H1 (cell line): ENCODE results near the gene NABP2. TPM values are rescaled to one million over a fixed set of nuclear protein-coding genes. Genes with fewer than 3 reads are reported as not detected.

Experiments
- CTCF ChIA-PET: fragments of 300-600 bp; sonication (Branson Sonifier 250); formaldehyde crosslinking; loops from one replicate; lab custom pipeline; 2021; ENCODE audit not compliant: partially characterized antibody; lab: Charles Lee
- POLR2A ChIA-PET: fragments of 300-600 bp; sonication (Branson Sonifier 250); formaldehyde crosslinking; loops from one replicate; lab custom pipeline; 2021; ENCODE audit warnings: inconsistent platforms; ENCODE audit not compliant: partially characterized antibody; lab: Charles Lee
- DNase-seq, 2 experiments: peaks; one replicate each; pipeline versions ENCODE4 v3.0.0 to v3.0.0-alpha.2; 2010 to 2022; ENCODE audit warnings: low spot score in 2 of 2, low read depth in 1 of 2, mixed read lengths in 1 of 2
- FAIRE-seq: peaks from 2 replicates; lab custom pipeline; 2011; peaks lifted over from hg19 to GRCh38; lab: Jason Lieb, UNC
- H2AFZ ChIP-seq: 2 replicates; pipeline ENCODE4 v1.8.1; 2012; ENCODE audit warnings: low read length, inconsistent platforms
- H2AK5ac ChIP-seq: 2 replicates; pipeline ENCODE4 v1.6.1; 2013; ENCODE audit warnings: low read depth, low read length
- H2BK120ac ChIP-seq: replicated peaks from 2 replicates; pipeline ENCODE3; 2013; ENCODE audit warnings: low read depth, low read length, inconsistent platforms
- H2BK12ac ChIP-seq: 2 replicates; pipeline ENCODE4 v1.6.1; 2013; ENCODE audit warnings: low read depth, low read length
- H2BK15ac ChIP-seq: 2 replicates; pipeline ENCODE4 v1.6.1; 2013; ENCODE audit warnings: low read length
- H2BK20ac ChIP-seq: 2 replicates; pipeline ENCODE4 v1.6.1; 2013; ENCODE audit warnings: low read length
- H2BK5ac ChIP-seq: 2 replicates; pipeline ENCODE4 v1.6.1; 2013; ENCODE audit warnings: low read depth, low read length
- H3K14ac ChIP-seq: 2 replicates; pipeline ENCODE4 v1.6.1; 2013; ENCODE audit warnings: inconsistent platforms; ENCODE audit not compliant: insufficient read length
- H3K18ac ChIP-seq: 2 replicates; pipeline ENCODE4 v1.6.1; 2013; ENCODE audit warnings: low read length; ENCODE audit errors: extremely low read depth
- H3K23ac ChIP-seq: 2 replicates; pipeline ENCODE4 v1.6.1; 2013; ENCODE audit warnings: inconsistent platforms; ENCODE audit not compliant: insufficient read length
- H3K23me2 ChIP-seq: 2 replicates; pipeline ENCODE4 v1.6.1; 2013; ENCODE audit warnings: low read depth, low read length
- H3K27ac ChIP-seq: 2 replicates; pipeline ENCODE4 v1.6.1; 2011; ENCODE audit warnings: low read depth, low read length, inconsistent platforms
- H3K27me3 ChIP-seq, 4 experiments: replicated peaks in 1 of 4; 1 replicate in 1 of 4; 2 replicates in 3 of 4; pipeline versions ENCODE4 v1.6.1 to v1.8.1; 2011 to 2013; ENCODE audit warnings: low read length in 3 of 4, mild to moderate bottlenecking in 3 of 4, inconsistent platforms in 2 of 4, mixed read lengths in 2 of 4, moderate library complexity in 1 of 4; ENCODE audit not compliant: control insufficient read depth in 3 of 4, insufficient read depth in 3 of 4; ENCODE audit errors: extremely low read depth in 1 of 4
- H3K36me3 ChIP-seq, 4 experiments: 2 replicates each; pipeline versions ENCODE4 v1.6.1 to v1.8.1; 2011 to 2013; ENCODE audit warnings: mild to moderate bottlenecking in 4 of 4, low read length in 3 of 4, moderate library complexity in 2 of 4, control low read depth in 1 of 4, inconsistent platforms in 1 of 4; ENCODE audit not compliant: insufficient read depth in 4 of 4, control insufficient read depth in 2 of 4
- H3K4ac ChIP-seq: replicated peaks from 2 replicates; pipeline ENCODE3; 2013; ENCODE audit warnings: low read length, low read depth, mixed read lengths, inconsistent platforms; ENCODE audit not compliant: insufficient read length
- H3K4me1 ChIP-seq, 4 experiments: replicated peaks in 1 of 4; 1 replicate in 1 of 4; 2 replicates in 3 of 4; pipeline versions ENCODE4 v1.6.1 to v1.8.1; 2011 to 2013; ENCODE audit warnings: low read length in 3 of 4, inconsistent platforms in 2 of 4, mixed read lengths in 1 of 4; ENCODE audit not compliant: insufficient read depth in 4 of 4, control insufficient read depth in 3 of 4
- H3K4me2 ChIP-seq, 2 experiments: 2 replicates each; pipeline versions ENCODE4 v1.6.1 to v1.8.1; 2011 to 2013; ENCODE audit warnings: low read depth in 2 of 2, low read length in 2 of 2, control low read depth in 1 of 2, inconsistent platforms in 1 of 2, mild to moderate bottlenecking in 1 of 2; ENCODE audit not compliant: insufficient read depth in 1 of 2
- H3K4me3 ChIP-seq, 4 experiments: fragments of 200-600, 300-600 bp in 1 of 4; sonication (generic), shearing (Covaris generic), sonication (Bioruptor Twin) in 1 of 4; 2 replicates each; pipeline versions ENCODE4 v1.5.1 to v1.8.1; 2011 to 2016; ENCODE audit warnings: low read length in 4 of 4, low read depth in 3 of 4, control low read depth in 2 of 4, inconsistent platforms in 2 of 4, mild to moderate bottlenecking in 2 of 4, mixed read lengths in 1 of 4, moderate library complexity in 1 of 4; ENCODE audit not compliant: insufficient read depth in 2 of 4; ENCODE audit errors: extremely low read depth in 1 of 4
- H3K56ac ChIP-seq: replicated peaks from 2 replicates; pipeline ENCODE3; 2013; ENCODE audit warnings: low read depth, mild to moderate bottlenecking, mixed read lengths, low read length, inconsistent platforms; ENCODE audit not compliant: insufficient read length
- H3K79me1 ChIP-seq: 2 replicates; pipeline ENCODE4 v1.6.1; 2013; ENCODE audit warnings: low read depth, low read length, control low read depth
- H3K79me2 ChIP-seq, 2 experiments: 2 replicates each; pipeline versions ENCODE4 v1.6.1 to v1.8.1; 2012 to 2013; ENCODE audit warnings: low read length in 2 of 2, mild to moderate bottlenecking in 2 of 2, inconsistent platforms in 1 of 2; ENCODE audit not compliant: insufficient read depth in 2 of 2, control insufficient read depth in 1 of 2
- H3K9ac ChIP-seq, 4 experiments: replicated peaks in 1 of 4; 1 replicate in 1 of 4; 2 replicates in 3 of 4; pipeline versions ENCODE4 v1.6.1 to v1.8.1; 2011 to 2013; ENCODE audit warnings: low read depth in 3 of 4, low read length in 3 of 4, control low read depth in 2 of 4, mild to moderate bottlenecking in 2 of 4, moderate library complexity in 2 of 4, inconsistent platforms in 1 of 4; ENCODE audit errors: extremely low read depth in 1 of 4
- H3K9me3 ChIP-seq, 2 experiments: 2 replicates each; pipeline versions ENCODE4 v1.6.1 to v1.8.1; 2012 to 2013; ENCODE audit warnings: mild to moderate bottlenecking in 2 of 2, moderate library complexity in 2 of 2, control low read depth in 1 of 2, inconsistent platforms in 1 of 2, low read depth in 1 of 2, low read length in 1 of 2, mixed read lengths in 1 of 2; ENCODE audit not compliant: insufficient read depth in 2 of 2
- H4K20me1 ChIP-seq, 2 experiments: replicated peaks in 1 of 2; 2 replicates each; pipeline versions ENCODE3 to v1.8.1; 2011 to 2013; ENCODE audit warnings: inconsistent platforms in 2 of 2, low read length in 2 of 2, mild to moderate bottlenecking in 1 of 2; ENCODE audit not compliant: insufficient read depth in 2 of 2, control insufficient read depth in 1 of 2
- H4K5ac ChIP-seq: 2 replicates; pipeline ENCODE4 v1.6.1; 2013; ENCODE audit warnings: low read length, low read depth, mixed read lengths, inconsistent platforms; ENCODE audit not compliant: insufficient read length
- H4K8ac ChIP-seq: 2 replicates; pipeline ENCODE4 v1.8.0; 2013; ENCODE audit warnings: mild to moderate bottlenecking, moderate library complexity, low read length, inconsistent platforms; ENCODE audit not compliant: insufficient read depth; ENCODE audit errors: extremely low read depth
- H4K91ac ChIP-seq: replicated peaks from 2 replicates; pipeline ENCODE3; 2013; ENCODE audit warnings: low read length, mixed read lengths, inconsistent platforms; ENCODE audit not compliant: insufficient read length
- CBX5 ChIP-seq: fragments of 300-800, 300-1000 bp; sonication (generic); IDR thresholded peaks from 2 replicates; pipeline ENCODE4 v1.7.1; 2016; ENCODE audit warnings: antibody characterized with exemption, low read length, low read depth
- KDM1A ChIP-seq: fragments of 200-600, 300-600 bp; sonication (generic); IDR thresholded peaks from 2 replicates; pipeline ENCODE4 v1.7.1; 2016; ENCODE audit warnings: mild to moderate bottlenecking, low read length, borderline replicate concordance
- SP1 ChIP-seq: IDR thresholded peaks from 2 replicates; pipeline ENCODE4 v1.6.1; 2011; ENCODE audit warnings: low read depth, low read length
- TBP ChIP-seq: IDR thresholded peaks from 2 replicates; pipeline ENCODE4 v1.6.1; 2011; ENCODE audit warnings: low read depth, low read length, improper control_type of control experiment
- TCF12 ChIP-seq: IDR thresholded peaks from 2 replicates; pipeline ENCODE4 v1.6.1; 2011; ENCODE audit warnings: low read depth, mild to moderate bottlenecking, low read length
- TEAD4 ChIP-seq: IDR thresholded peaks from 2 replicates; pipeline ENCODE4 v1.6.1; 2012; ENCODE audit warnings: low read depth, low read length, inconsistent platforms, mixed read lengths
- WGBS, 2 experiments: shearing (Covaris generic) in 1 of 2; methylation state at CpG; one replicate each; pipeline versions ENCODE4 v1.1.6 to v1.1.7; 2013 to 2015; ENCODE audit warnings: low lambda C conversion rate in 2 of 2, mixed read lengths in 2 of 2, inconsistent platforms in 1 of 2, low coverage in 1 of 2, missing lambda C conversion rate in 1 of 2; ENCODE audit not compliant: insufficient replicate concordance in 2 of 2, insufficient coverage in 1 of 2, insufficient read length in 1 of 2; ENCODE audit errors: extremely low coverage in 1 of 2, missing lambda C conversion rate in 1 of 2; 5-methylcytosine and 5-hydroxymethylcytosine counted together
- polyA plus RNA-seq, 7 experiments: library from polyadenylated mRNA; depleted of rRNA in 3 of 7; stranded (reverse) in 5 of 7; unstranded in 2 of 7; fragments of >200 nt in 5 of 7; fragments of 200-250 nt in 2 of 7; gene quantifications; 1 replicate in 5 of 7; 2 replicates in 1 of 7; 4 replicates in 1 of 7; pipeline versions ENCODE4 v1.2.1 to v1.2.3, GENCODE V29; 2011 to 2013; ENCODE audit warnings: missing spikeins in 2 of 7, mixed read lengths in 2 of 7
- total RNA-seq: library from RNA; stranded (reverse); fragmentation: NEBNext Ultra II Directional; extraction: Animal tissue kit (Norgen Biotek cat#: 25700); gene quantifications from 2 replicates; pipeline ENCODE4 v1.2.1, GENCODE V29; 2021
- TF ChIP-seq, protein P1 (sequence below), 3 experiments: IDR thresholded peaks; 1 replicate in 2 of 3; 2 replicates in 1 of 3; pipeline versions ENCODE4 v1.5.1 to v1.6.1; 2011; ENCODE audit warnings: low read length in 3 of 3, mild to moderate bottlenecking in 3 of 3, inconsistent platforms in 2 of 3, low read depth in 1 of 3, moderate library complexity in 1 of 3; ENCODE audit not compliant: insufficient read depth in 1 of 3; ENCODE audit errors: control extremely low read depth in 1 of 3

The NABP2 gene
- total and polyA plus RNA-seq, 2 of the 8 experiments (the other 6 are each of a cell fraction or from before 2014, with no cell fraction given) = 58.1 to 67.5 TPM

DNA sequence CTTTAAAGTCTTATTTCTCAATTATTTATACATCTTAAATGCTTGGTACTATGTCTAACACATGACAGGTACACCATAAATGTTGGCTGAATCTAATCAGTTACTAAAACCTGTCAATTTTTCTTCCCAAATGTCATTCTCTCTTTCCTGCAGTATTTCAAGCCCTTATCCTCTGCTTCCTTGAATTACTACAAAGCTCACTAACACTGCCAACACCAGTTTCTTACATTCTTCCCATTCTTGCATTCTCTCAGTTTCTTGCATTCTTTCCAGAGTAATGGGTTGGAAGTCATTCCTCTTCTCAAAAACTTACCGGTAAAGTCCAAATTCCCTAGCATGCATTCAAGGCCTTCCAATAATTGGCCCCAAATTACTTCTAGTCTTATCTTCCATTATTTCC, 25.3 kb upstream of the NABP2 start:
- Histone ChIP-seq H3K18ac (no peak overlapping the region), H3K56ac (no peak overlapping the region), H3K27ac (no peak overlapping the region), H3K9me3 (no peaks in the 10 kb centered on the region), H3K4me1 (no peaks in the 10 kb centered on the region), H3K4ac (no peak overlapping the region), H2AK5ac (no peak overlapping the region), H2BK5ac (no peak overlapping the region), H2BK20ac (no peak overlapping the region), H3K9ac (no peak overlapping the region), H3K27me3 (no peaks in the 10 kb centered on the region), H2BK12ac (no peak overlapping the region), H2AFZ (no peak overlapping the region), H3K23me2 (no peaks in the 10 kb centered on the region), H2BK120ac (no peak overlapping the region), H3K23ac (no peak overlapping the region), H3K4me3 (no peak overlapping the region), H3K36me3 (no peaks in the 10 kb centered on the region), H2BK15ac (no peak overlapping the region), H3K79me2 (no peaks in the 10 kb centered on the region), H4K8ac (no peak overlapping the region), H4K5ac (no peak overlapping the region), H4K20me1 (no peaks in the 10 kb centered on the region), H3K79me1 (no peaks in the 10 kb centered on the region), H3K14ac (no peak overlapping the region), H3K4me2 (no peak overlapping the region), H4K91ac (no peak overlapping the region)
- no peak for DNase-seq
- POLR2A ChIA-PET = interaction anchor here (0.7 to 17.4 kb wide), 11 partner anchors 9 to 757 kb away, joined by 3 to 203 read pairs (median 4); partner anchors contain the start of genes MYL6, RNF41, SMARCC2 and ZC3H10
- WGBS, 2 experiments = 88% methylated on average over 1 of the region's 1 CpG; no CpG with 5 or more reads in 1 of the 2 experiments
- no peak for FAIRE-seq
- CTCF ChIA-PET = interaction anchor here (0.8 to 12.3 kb wide), 12 partner anchors 7 to 934 kb away, joined by 3 to 111 read pairs (median 3); partner anchors contain the start of genes COQ10A, RNF41 and SMARCC2
- TF ChIP-seq CBX5 (no peak), KDM1A (no peak), SP1 (0 out of 2 replicates have a peak, but pooled peaks have one; percentile 62), TBP (no peak), TEAD4 (peak; percentile 87), TCF12 (no peak)
- TF ChIP-seq, protein P1, sequence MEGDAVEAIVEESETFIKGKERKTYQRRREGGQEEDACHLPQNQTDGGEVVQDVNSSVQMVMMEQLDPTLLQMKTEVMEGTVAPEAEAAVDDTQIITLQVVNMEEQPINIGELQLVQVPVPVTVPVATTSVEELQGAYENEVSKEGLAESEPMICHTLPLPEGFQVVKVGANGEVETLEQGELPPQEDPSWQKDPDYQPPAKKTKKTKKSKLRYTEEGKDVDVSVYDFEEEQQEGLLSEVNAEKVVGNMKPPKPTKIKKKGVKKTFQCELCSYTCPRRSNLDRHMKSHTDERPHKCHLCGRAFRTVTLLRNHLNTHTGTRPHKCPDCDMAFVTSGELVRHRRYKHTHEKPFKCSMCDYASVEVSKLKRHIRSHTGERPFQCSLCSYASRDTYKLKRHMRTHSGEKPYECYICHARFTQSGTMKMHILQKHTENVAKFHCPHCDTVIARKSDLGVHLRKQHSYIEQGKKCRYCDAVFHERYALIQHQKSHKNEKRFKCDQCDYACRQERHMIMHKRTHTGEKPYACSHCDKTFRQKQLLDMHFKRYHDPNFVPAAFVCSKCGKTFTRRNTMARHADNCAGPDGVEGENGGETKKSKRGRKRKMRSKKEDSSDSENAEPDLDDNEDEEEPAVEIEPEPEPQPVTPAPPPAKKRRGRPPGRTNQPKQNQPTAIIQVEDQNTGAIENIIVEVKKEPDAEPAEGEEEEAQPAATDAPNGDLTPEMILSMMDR (IDR thresholded peaks at IDR 0.05; ENCODE audit: control extremely low read depth in 1 of 3, insufficient read depth in 1 of 3, low read depth in 1 of 3, low read length in 3 of 3) = no peak
- TF ChIP-seq, all 59 proteins: peak for 2
